ENCODE data around the gene CD9. TPM values are rescaled to one million over a fixed set of nuclear protein-coding genes. Genes with fewer than 3 reads are reported as not detected.
A peak's percentile ranks its signal among the peaks of the same experiment; 100 is the strongest.

The CD9 gene
- total RNA-seq, 5 donors from 2014 or later (not counting 1 experiment from before 2014, with no cell fraction given) = 2.6 to 5.7 (median 3.3) TPM

DNA sequence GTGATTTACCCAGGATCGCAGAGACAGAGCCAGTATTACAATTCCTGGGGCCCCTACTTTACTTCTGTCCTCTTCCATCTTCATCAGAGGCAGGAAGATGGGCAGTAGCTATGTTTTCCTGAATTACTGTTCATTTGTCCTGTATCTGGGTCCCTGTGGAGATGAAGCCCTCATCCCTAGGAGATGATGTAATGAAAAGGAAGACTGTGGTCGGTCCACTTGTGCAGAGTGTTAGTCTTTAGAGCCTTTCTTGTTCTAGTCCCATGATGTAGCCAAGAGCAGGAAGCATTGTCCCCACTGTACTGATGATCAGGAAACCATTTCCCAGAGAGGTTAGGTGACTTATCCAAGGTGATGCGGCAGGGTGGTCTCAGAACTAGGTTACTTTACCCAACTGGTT is 2.6 kb downstream of the CD9 start:
- WGBS (ENCODE audit: insufficient coverage) = 100% methylated on average over 1 of the region's 3 CpGs
- no peaks in the 10 kb centered on the region for H3K36me3 Mint-ChIP-seq
- H3K4me1 ChIP-seq (ENCODE audit: control insufficient read depth in 1 of 2, extremely low read depth in 1 of 2, insufficient read depth in 2 of 2, low read length in 2 of 2) = peaks cover 3 to 24% of the 10 kb centered on the region in 2 experiments
- no peaks in the 10 kb centered on the region for H3K9me3 ChIP-seq
- ChIA-PET CTCF (interaction anchor here in 1 of 2 donors (0.6 kb wide), 1 partner anchor 9 kb away, joined by 3 read pairs; no protein-coding TSS in a partner anchor), POLR2A (interaction anchor here in 1 of 2 donors (0.7 kb wide), 1 partner anchor 1763 kb away, joined by 3 read pairs; no protein-coding TSS in a partner anchor)
- ATAC-seq (replicated peaks in 1 of 4) (no peak), DNase-seq (no peak)
- H3K4me3 ChIP-seq (ENCODE audit: control insufficient read depth in 1 of 2, extremely low read depth in 1 of 2, low read length in 1 of 2) = no peak overlapping the region
- peaks cover 21 to 60% of the 10 kb centered on the region in 2 donors for H3K27me3 Mint-ChIP-seq
- H3K27ac ChIP-seq (ENCODE audit: low read length) = no peak overlapping the region
- peaks cover 14 to 18% (median 16%) of the 10 kb centered on the region in 3 donors for H3K4me1 Mint-ChIP-seq
- peaks cover 2 to 60% of the 10 kb centered on the region in 2 experiments for H3K27me3 ChIP-seq (replicated peaks in 1 of 2; ENCODE audit: control insufficient read depth in 2 of 2, extremely low read depth in 1 of 2, insufficient read depth in 2 of 2, low read length in 1 of 2)
- H3K36me3 ChIP-seq (ENCODE audit: control insufficient read depth in 2 of 2, extremely low read depth in 1 of 2, insufficient read depth in 1 of 2, low read length in 1 of 2) = no peaks in the 10 kb centered on the region
- peak overlapping the region in 1 of 3 donors; percentile 22 for H3K4me3 Mint-ChIP-seq
- H3K27ac Mint-ChIP-seq = no peak overlapping the region
- no peaks in the 10 kb centered on the region for H3K9me3 Mint-ChIP-seq

DNA sequence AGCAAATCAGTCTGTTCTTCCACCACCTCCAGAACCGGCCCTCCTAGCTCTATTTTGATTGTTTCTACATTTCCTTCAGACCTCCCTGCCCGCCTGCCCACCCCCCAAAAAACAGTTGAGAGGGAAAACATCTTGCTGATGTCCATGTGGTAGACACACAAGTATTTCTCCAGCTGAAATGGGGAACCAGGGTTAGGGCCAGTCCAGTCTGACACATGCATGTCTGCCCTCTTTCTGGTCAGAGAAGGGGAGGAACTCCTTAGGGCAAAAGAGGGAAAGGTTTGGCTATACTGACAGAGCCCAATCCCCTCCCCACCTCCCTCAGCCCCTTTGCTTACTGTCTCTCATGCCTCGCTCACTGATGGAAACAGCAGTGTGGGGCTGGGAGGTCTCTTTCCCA is 3.4 kb downstream of the CD9 start:
- Histone ChIP-seq H3K4me1 (ENCODE audit: control insufficient read depth in 1 of 2, extremely low read depth in 1 of 2, insufficient read depth in 2 of 2, low read length in 2 of 2) (peaks cover 3 to 24% of the 10 kb centered on the region in 2 experiments), H3K36me3 (ENCODE audit: control insufficient read depth in 2 of 2, extremely low read depth in 1 of 2, insufficient read depth in 1 of 2, low read length in 1 of 2) (no peaks in the 10 kb centered on the region), H3K4me3 (ENCODE audit: control insufficient read depth in 1 of 2, extremely low read depth in 1 of 2, low read length in 1 of 2) (no peak overlapping the region), H3K27me3 (replicated peaks in 1 of 2; ENCODE audit: control insufficient read depth in 2 of 2, extremely low read depth in 1 of 2, insufficient read depth in 2 of 2, low read length in 1 of 2) (peaks cover 2 to 58% of the 10 kb centered on the region in 2 experiments), H3K27ac (ENCODE audit: low read length) (no peak overlapping the region), H3K9me3 (no peaks in the 10 kb centered on the region)
- CTCF ChIA-PET = no interaction called here
- Mint-ChIP-seq H3K27ac (no peak overlapping the region), H3K9me3 (no peaks in the 10 kb centered on the region), H3K27me3 (peaks cover 21 to 54% of the 10 kb centered on the region in 2 donors), H3K4me1 (peaks cover 14 to 18% (median 16%) of the 10 kb centered on the region in 3 donors), H3K36me3 (no peaks in the 10 kb centered on the region), H3K4me3 (no peak overlapping the region)
- 88% methylated on average over 1 of the region's 3 CpGs for WGBS (ENCODE audit: insufficient coverage)
- POLR2A ChIA-PET = interaction anchor here in 1 of 2 donors (0.7 kb wide), 1 partner anchor 10 kb away, joined by 4 read pairs; no protein-coding TSS in a partner anchor
- ATAC-seq (replicated peaks in 1 of 4) = no peak
- no peak for DNase-seq

DNA sequence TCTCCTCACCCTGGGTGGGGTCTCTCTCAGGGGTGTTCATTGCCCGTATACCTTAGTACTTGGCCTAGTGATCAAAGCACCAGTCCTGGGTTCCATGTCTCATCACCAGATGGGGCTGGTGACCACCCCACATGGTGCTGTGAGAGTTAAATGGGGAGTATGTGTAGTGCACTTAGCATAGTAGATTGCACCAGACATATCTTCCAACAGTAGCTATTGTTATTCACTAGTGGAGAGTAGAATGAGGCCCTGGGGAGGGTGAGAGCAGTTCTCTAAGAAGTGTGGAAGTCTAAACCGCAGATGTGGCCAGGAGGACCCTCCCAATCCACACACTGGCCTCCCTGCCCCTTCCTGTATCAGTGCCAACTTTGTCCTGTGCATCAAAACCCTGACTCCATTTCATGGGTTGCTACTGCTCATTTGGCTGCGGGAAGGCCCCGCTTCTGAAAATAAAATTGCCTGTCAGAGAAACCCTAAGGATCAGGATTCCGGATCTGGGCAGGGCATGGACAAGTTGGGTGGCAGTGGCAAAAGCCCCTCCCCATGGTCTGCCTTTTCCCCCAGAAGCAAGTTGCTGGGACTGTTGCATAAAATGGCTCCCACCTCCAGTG is 4.4 kb downstream of the CD9 start:
- Mint-ChIP-seq H3K4me1 (peaks cover 11 to 17% (median 16%) of the 10 kb centered on the region in 3 donors), H3K9me3 (no peaks in the 10 kb centered on the region), H3K4me3 (no peak overlapping the region), H3K27ac (no peak overlapping the region), H3K36me3 (no peaks in the 10 kb centered on the region), H3K27me3 (peaks cover 21 to 50% of the 10 kb centered on the region in 2 donors)
- Histone ChIP-seq H3K9me3 (no peaks in the 10 kb centered on the region), H3K27ac (ENCODE audit: low read length) (no peak overlapping the region), H3K27me3 (replicated peaks in 1 of 2; ENCODE audit: control insufficient read depth in 2 of 2, extremely low read depth in 1 of 2, insufficient read depth in 2 of 2, low read length in 1 of 2) (peaks cover 2 to 50% of the 10 kb centered on the region in 2 experiments), H3K4me3 (ENCODE audit: control insufficient read depth in 1 of 2, extremely low read depth in 1 of 2, low read length in 1 of 2) (no peak overlapping the region), H3K4me1 (ENCODE audit: control insufficient read depth in 1 of 2, extremely low read depth in 1 of 2, insufficient read depth in 2 of 2, low read length in 2 of 2) (peaks cover 3 to 20% of the 10 kb centered on the region in 2 experiments), H3K36me3 (ENCODE audit: control insufficient read depth in 2 of 2, extremely low read depth in 1 of 2, insufficient read depth in 1 of 2, low read length in 1 of 2) (no peaks in the 10 kb centered on the region)
- DNase-seq (no peak), ATAC-seq (replicated peaks in 1 of 4) (no peak)
- CTCF ChIA-PET = interaction anchor here in 1 of 2 donors (0.6 kb wide), 1 partner anchor 8 kb away, joined by 9 read pairs; no protein-coding TSS in a partner anchor
- POLR2A ChIA-PET = no interaction called here
- 93% methylated on average over 3 of the region's 5 CpGs for WGBS (ENCODE audit: insufficient coverage)

DNA sequence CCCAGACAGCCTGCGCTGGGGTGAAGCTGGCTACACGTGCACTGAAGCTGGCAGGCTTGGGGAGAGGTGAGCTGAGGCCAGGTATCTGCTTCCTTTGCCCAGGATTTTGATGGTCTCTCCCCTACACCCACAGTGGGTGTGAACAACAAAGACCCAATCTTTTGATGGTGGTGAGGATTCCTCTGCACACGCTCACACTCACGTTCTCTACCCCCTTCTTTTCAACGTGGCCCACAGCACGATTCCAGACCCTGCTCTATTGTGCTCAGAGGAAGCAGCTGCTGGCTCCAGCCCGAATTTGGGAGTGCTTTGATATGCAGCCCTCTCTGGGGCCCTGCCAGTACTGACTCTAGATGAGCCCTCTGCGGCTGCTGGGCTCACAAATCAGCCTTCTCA is 4.9 kb downstream of the CD9 start:
- no peaks in the 10 kb centered on the region for H3K36me3 ChIP-seq (ENCODE audit: control insufficient read depth in 2 of 2, extremely low read depth in 1 of 2, insufficient read depth in 1 of 2, low read length in 1 of 2)
- POLR2A ChIA-PET = no interaction called here
- no peaks in the 10 kb centered on the region for H3K36me3 Mint-ChIP-seq
- peaks cover 3 to 17% of the 10 kb centered on the region in 2 experiments for H3K4me1 ChIP-seq (ENCODE audit: control insufficient read depth in 1 of 2, extremely low read depth in 1 of 2, insufficient read depth in 2 of 2, low read length in 2 of 2)
- CTCF ChIA-PET = interaction anchor here in 1 of 2 donors (0.7 kb wide), 1 partner anchor 70 kb away, joined by 3 read pairs; no protein-coding TSS in a partner anchor
- peaks cover 10 to 16% (median 14%) of the 10 kb centered on the region in 3 donors for H3K4me1 Mint-ChIP-seq
- H3K27me3 ChIP-seq (replicated peaks in 1 of 2; ENCODE audit: control insufficient read depth in 2 of 2, extremely low read depth in 1 of 2, insufficient read depth in 2 of 2, low read length in 1 of 2) = peaks cover 2 to 48% of the 10 kb centered on the region in 2 experiments
- DNase-seq = no peak
- no peak overlapping the region for H3K27ac ChIP-seq (ENCODE audit: low read length)
- ATAC-seq (replicated peaks in 1 of 4) = no peak
- H3K4me3 Mint-ChIP-seq = no peak overlapping the region
- no peak overlapping the region for H3K4me3 ChIP-seq (ENCODE audit: control insufficient read depth in 1 of 2, extremely low read depth in 1 of 2, low read length in 1 of 2)
- peaks cover 21 to 50% of the 10 kb centered on the region in 2 donors for H3K27me3 Mint-ChIP-seq
- 90% methylated on average over 2 of the region's 8 CpGs for WGBS (ENCODE audit: insufficient coverage)
- H3K27ac Mint-ChIP-seq = no peak overlapping the region
- H3K9me3 ChIP-seq = no peaks in the 10 kb centered on the region
- no peaks in the 10 kb centered on the region for H3K9me3 Mint-ChIP-seq

DNA sequence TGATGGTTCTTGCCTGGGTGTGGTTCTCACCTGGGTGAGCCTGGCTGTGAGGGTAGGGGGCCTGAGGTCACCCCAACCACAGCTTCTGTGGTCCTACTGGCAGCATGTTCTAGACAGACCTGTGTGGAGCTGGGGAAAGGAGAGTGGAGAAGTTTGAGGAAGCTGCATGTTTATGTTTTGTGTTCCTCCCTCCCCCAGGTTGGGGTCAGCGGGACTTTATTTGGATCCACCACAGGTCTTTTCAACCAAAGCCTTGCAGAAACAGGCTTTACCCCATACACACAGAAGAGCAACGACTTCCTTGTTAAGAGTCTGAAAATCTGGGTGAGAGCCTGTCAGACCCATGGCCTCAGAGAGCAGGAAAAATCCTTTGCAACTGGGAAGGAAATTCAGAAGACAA is 5.6 kb downstream of the CD9 start:
- H3K9me3 ChIP-seq = no peaks in the 10 kb centered on the region
- no peak overlapping the region for H3K27ac ChIP-seq (ENCODE audit: low read length)
- H3K4me3 ChIP-seq (ENCODE audit: control insufficient read depth in 1 of 2, extremely low read depth in 1 of 2, low read length in 1 of 2) = no peak overlapping the region
- H3K4me3 Mint-ChIP-seq = no peak overlapping the region
- DNase-seq = no peak
- H3K36me3 Mint-ChIP-seq = no peaks in the 10 kb centered on the region
- WGBS (ENCODE audit: insufficient coverage) = no CpG with 5 or more reads among the region's 2 CpGs
- ChIA-PET POLR2A (no interaction called here), CTCF (interaction anchor here (0.7 kb wide), 2 partner anchors 69 to 1243 kb away, joined by 3 read pairs; no protein-coding TSS in a partner anchor)
- H3K9me3 Mint-ChIP-seq = no peaks in the 10 kb centered on the region
- no peaks in the 10 kb centered on the region for H3K36me3 ChIP-seq (ENCODE audit: control insufficient read depth in 2 of 2, extremely low read depth in 1 of 2, insufficient read depth in 1 of 2, low read length in 1 of 2)
- no peak overlapping the region for H3K27ac Mint-ChIP-seq
- H3K4me1 Mint-ChIP-seq = peaks cover 12 to 16% (median 14%) of the 10 kb centered on the region in 3 donors
- H3K27me3 Mint-ChIP-seq = peaks cover 21 to 48% of the 10 kb centered on the region in 2 donors
- no peak for ATAC-seq (replicated peaks in 1 of 4)
- peaks cover 3 to 14% of the 10 kb centered on the region in 2 experiments for H3K4me1 ChIP-seq (ENCODE audit: control insufficient read depth in 1 of 2, extremely low read depth in 1 of 2, insufficient read depth in 2 of 2, low read length in 2 of 2)
- peaks cover 2 to 45% of the 10 kb centered on the region in 2 experiments for H3K27me3 ChIP-seq (replicated peaks in 1 of 2; ENCODE audit: control insufficient read depth in 2 of 2, extremely low read depth in 1 of 2, insufficient read depth in 2 of 2, low read length in 1 of 2)

DNA sequence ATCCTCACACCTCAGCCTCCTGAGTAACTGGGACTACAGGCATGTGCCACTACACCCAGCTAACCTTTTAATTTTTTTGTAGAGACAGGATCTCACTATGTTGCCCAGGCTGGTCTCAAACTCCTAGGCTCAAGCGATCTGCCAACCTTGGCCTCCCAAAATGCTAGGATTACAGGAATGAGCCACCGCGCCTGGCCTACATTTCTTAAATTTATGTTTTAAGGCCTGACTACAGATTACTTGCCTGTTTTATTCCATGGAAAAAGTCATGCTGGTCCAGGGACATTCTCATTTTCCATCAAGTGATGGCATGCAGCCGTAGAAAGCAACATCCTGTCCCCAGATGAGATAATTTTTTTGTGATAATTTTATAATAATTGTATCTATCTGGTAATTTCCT is 6.1 kb downstream of the CD9 start:
- CTCF ChIA-PET = interaction anchor here in 1 of 2 donors (0.6 kb wide), 1 partner anchor 10 kb away, joined by 3 read pairs; no protein-coding TSS in a partner anchor
- no peak for DNase-seq
- WGBS (ENCODE audit: insufficient coverage) = 93% methylated on average over 3 of the region's 4 CpGs
- no peak overlapping the region for H3K4me3 Mint-ChIP-seq
- Histone ChIP-seq H3K4me3 (ENCODE audit: control insufficient read depth in 1 of 2, extremely low read depth in 1 of 2, low read length in 1 of 2) (no peak overlapping the region), H3K4me1 (ENCODE audit: control insufficient read depth in 1 of 2, extremely low read depth in 1 of 2, insufficient read depth in 2 of 2, low read length in 2 of 2) (peaks cover 0 to 8% of the 10 kb centered on the region in 2 experiments), H3K27me3 (replicated peaks in 1 of 2; ENCODE audit: control insufficient read depth in 2 of 2, extremely low read depth in 1 of 2, insufficient read depth in 2 of 2, low read length in 1 of 2) (peaks cover 2 to 39% of the 10 kb centered on the region in 2 experiments), H3K36me3 (ENCODE audit: control insufficient read depth in 2 of 2, extremely low read depth in 1 of 2, insufficient read depth in 1 of 2, low read length in 1 of 2) (no peaks in the 10 kb centered on the region), H3K27ac (ENCODE audit: low read length) (no peak overlapping the region), H3K9me3 (no peaks in the 10 kb centered on the region)
- POLR2A ChIA-PET = no interaction called here
- ATAC-seq (replicated peaks in 1 of 4) = no peak
- no peak overlapping the region for H3K27ac Mint-ChIP-seq
- H3K9me3 Mint-ChIP-seq = no peaks in the 10 kb centered on the region
- peaks cover 18 to 45% of the 10 kb centered on the region in 2 donors for H3K27me3 Mint-ChIP-seq
- no peaks in the 10 kb centered on the region for H3K36me3 Mint-ChIP-seq
- H3K4me1 Mint-ChIP-seq = peaks cover 10 to 16% (median 11%) of the 10 kb centered on the region in 3 donors

Measured in T-cell (primary cell).